Keratinocyte (primary cell): ENCODE measurements around the gene MLLT10. TPM values are rescaled to one million over a fixed set of nuclear protein-coding genes. Genes with fewer than 3 reads are reported as not detected.

Experiments
- DNase-seq: peaks from one replicate; pipeline ENCODE4 v3.0.0-alpha.2; 2011; ENCODE audit warnings: low read depth, missing footprints, low spot score
- FAIRE-seq: peaks from 2 replicates; lab custom pipeline; 2011; peaks lifted over from hg19 to GRCh38; lab: Jason Lieb, UNC
- H2AFZ ChIP-seq: 2 replicates; pipeline ENCODE4 v1.6.0; 2012; ENCODE audit warnings: low read length, control low read depth, inconsistent platforms; ENCODE audit not compliant: control insufficient read depth
- H3K27ac ChIP-seq: 2 replicates; pipeline ENCODE4 v1.5.1; 2011; ENCODE audit warnings: low read length; ENCODE audit not compliant: control insufficient read depth, insufficient read depth
- H3K27me3 ChIP-seq: 3 replicates; pipeline ENCODE4 v1.6.0; 2011; ENCODE audit warnings: low read length; ENCODE audit not compliant: control insufficient read depth, insufficient read depth; ENCODE audit errors: extremely low read depth
- H3K36me3 ChIP-seq, 2 experiments: 2 replicates in 1 of 2; 3 replicates in 1 of 2; pipeline ENCODE4 v1.5.1; 2011; ENCODE audit warnings: low read length in 2 of 2, mild to moderate bottlenecking in 1 of 2; ENCODE audit not compliant: control insufficient read depth in 2 of 2, insufficient read depth in 2 of 2; ENCODE audit errors: extremely low read depth in 1 of 2
- H3K4me1 ChIP-seq: 3 replicates; pipeline ENCODE4 v1.5.1; 2011; ENCODE audit warnings: low read length; ENCODE audit not compliant: control insufficient read depth, insufficient read depth; ENCODE audit errors: extremely low read depth
- H3K4me2 ChIP-seq: 3 replicates; pipeline ENCODE4 v1.6.0; 2011; ENCODE audit warnings: low read depth, low read length; ENCODE audit not compliant: control insufficient read depth, insufficient read depth; ENCODE audit errors: extremely low read depth
- H3K4me3 ChIP-seq, 3 experiments: fragments of 200-600 bp in 1 of 3; sonication (generic) in 1 of 3; 2 replicates in 2 of 3; 3 replicates in 1 of 3; pipeline ENCODE4 v1.5.1; 2011 to 2016; ENCODE audit warnings: low read length in 3 of 3, mild to moderate bottlenecking in 3 of 3, control low read depth in 2 of 3, inconsistent platforms in 1 of 3, low read depth in 1 of 3, mixed read lengths in 1 of 3, mixed run types in 1 of 3, moderate library complexity in 1 of 3; ENCODE audit not compliant: control insufficient read depth in 2 of 3, insufficient read depth in 2 of 3; ENCODE audit errors: extremely low read depth in 1 of 3
- H3K79me2 ChIP-seq: 2 replicates; pipeline ENCODE4 v1.6.0; 2012; ENCODE audit warnings: low read length; ENCODE audit not compliant: control insufficient read depth, insufficient read depth
- H3K9ac ChIP-seq: 3 replicates; pipeline ENCODE4 v1.6.0; 2011; ENCODE audit warnings: low read length; ENCODE audit not compliant: control insufficient read depth, insufficient read depth; ENCODE audit errors: extremely low read depth
- H3K9me1 ChIP-seq: 3 replicates; pipeline ENCODE4 v1.6.0; 2011; ENCODE audit warnings: low read length; ENCODE audit not compliant: control insufficient read depth, insufficient read depth; ENCODE audit errors: extremely low read depth
- H3K9me3 ChIP-seq: 2 replicates; pipeline ENCODE4 v1.5.1; 2012; ENCODE audit warnings: low read depth, low read length; ENCODE audit not compliant: control insufficient read depth
- H4K20me1 ChIP-seq: 3 replicates; pipeline ENCODE4 v1.6.0; 2011; ENCODE audit warnings: low read length; ENCODE audit not compliant: control insufficient read depth, insufficient read depth; ENCODE audit errors: extremely low read depth
- EZH2 ChIP-seq: IDR thresholded peaks from one replicate; pipeline ENCODE4 v1.6.1; 2012; ENCODE audit warnings: inconsistent platforms, mild to moderate bottlenecking, low read length, moderate library complexity
- dilution Hi-C: fragments of 300-500 bp; cut with MboI; formaldehyde crosslinking; loops from one replicate; pipeline ENCODE4 v1.7.0; 2020; ENCODE audit warnings: low sequenced_read_pairs; ENCODE audit not compliant: extremely low pct_ligation_motif_present
- polyA plus RNA-seq, 5 experiments: library from polyadenylated mRNA; depleted of rRNA in 3 of 5; stranded (reverse) in 3 of 5; stranded (forward) in 1 of 5; unstranded in 1 of 5; fragments of >200 nt; gene quantifications; 1 replicate in 1 of 5; 2 replicates in 3 of 5; 3 replicates in 1 of 5; pipeline versions ENCODE4 v1.2.1 to v1.2.3, GENCODE V29; 2011 to 2012; ENCODE audit warnings: missing spikeins in 2 of 5, low read depth in 1 of 5, low replicate concordance in 1 of 5
- TF ChIP-seq, protein P1 (sequence below), 3 experiments: IDR thresholded peaks in 1 of 3; conservative IDR thresholded peaks in 1 of 3; optimal IDR thresholded peaks in 1 of 3; 2 replicates in 2 of 3; 3 replicates in 1 of 3; pipeline versions ENCODE3 to v1.5.1; 2011; ENCODE audit warnings: low read length in 3 of 3, mild to moderate bottlenecking in 3 of 3, moderate library complexity in 2 of 3, control low read depth in 1 of 3, inconsistent platforms in 1 of 3; ENCODE audit not compliant: insufficient read depth in 2 of 3; ENCODE audit errors: extremely low read depth in 1 of 3

Gene MLLT10
- polyA plus RNA-seq, 1 donor (not counting 4 experiments of a cell fraction or from before 2014, with no cell fraction given), result 40.2 TPM

DNA sequence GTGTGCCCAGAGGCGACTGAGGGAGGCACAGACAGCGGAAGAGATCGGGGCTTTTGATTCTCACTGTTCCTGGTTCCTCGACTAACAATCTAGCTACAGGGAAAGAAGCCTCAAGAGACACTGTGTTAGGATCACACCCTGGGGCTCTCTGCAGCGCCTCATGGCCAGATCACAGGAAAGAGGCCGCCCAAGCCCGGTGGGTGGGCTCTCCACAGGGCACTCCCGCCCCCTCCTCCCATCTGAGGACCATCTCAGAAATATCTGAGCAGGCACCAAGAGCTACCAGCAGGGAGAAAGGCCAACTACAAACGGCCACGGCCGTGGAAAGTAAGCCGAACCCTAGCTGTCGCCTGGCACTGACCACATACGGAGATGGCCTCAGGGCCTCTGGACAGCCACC is 224.2 kb downstream of the MLLT10 start:
- FAIRE-seq, result no peak
- Histone ChIP-seq H3K27ac (no peak overlapping the region), H3K4me1 (no peaks in the 10 kb centered on the region), H3K9me1 (no peaks in the 10 kb centered on the region), H4K20me1 (no peaks in the 10 kb centered on the region), H3K27me3 (no peaks in the 10 kb centered on the region), H3K4me2 (no peak overlapping the region), H3K36me3 (peaks cover 0 to 4% of the 10 kb centered on the region in 2 experiments), H2AFZ (no peak overlapping the region), H3K79me2 (no peaks in the 10 kb centered on the region), H3K4me3 (no peak overlapping the region), H3K9ac (no peak overlapping the region), H3K9me3 (no peaks in the 10 kb centered on the region)
- dilution Hi-C loops, result no loop called here
- no peak for DNase-seq
- TF ChIP-seq, protein P1, sequence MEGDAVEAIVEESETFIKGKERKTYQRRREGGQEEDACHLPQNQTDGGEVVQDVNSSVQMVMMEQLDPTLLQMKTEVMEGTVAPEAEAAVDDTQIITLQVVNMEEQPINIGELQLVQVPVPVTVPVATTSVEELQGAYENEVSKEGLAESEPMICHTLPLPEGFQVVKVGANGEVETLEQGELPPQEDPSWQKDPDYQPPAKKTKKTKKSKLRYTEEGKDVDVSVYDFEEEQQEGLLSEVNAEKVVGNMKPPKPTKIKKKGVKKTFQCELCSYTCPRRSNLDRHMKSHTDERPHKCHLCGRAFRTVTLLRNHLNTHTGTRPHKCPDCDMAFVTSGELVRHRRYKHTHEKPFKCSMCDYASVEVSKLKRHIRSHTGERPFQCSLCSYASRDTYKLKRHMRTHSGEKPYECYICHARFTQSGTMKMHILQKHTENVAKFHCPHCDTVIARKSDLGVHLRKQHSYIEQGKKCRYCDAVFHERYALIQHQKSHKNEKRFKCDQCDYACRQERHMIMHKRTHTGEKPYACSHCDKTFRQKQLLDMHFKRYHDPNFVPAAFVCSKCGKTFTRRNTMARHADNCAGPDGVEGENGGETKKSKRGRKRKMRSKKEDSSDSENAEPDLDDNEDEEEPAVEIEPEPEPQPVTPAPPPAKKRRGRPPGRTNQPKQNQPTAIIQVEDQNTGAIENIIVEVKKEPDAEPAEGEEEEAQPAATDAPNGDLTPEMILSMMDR (optimal IDR thresholded peaks at IDR 0.05 in 1 of 3, IDR thresholded peaks at IDR 0.05 in 1 of 3, conservative IDR thresholded peaks at IDR 0.05 in 1 of 3; ENCODE audit: extremely low read depth in 1 of 3, insufficient read depth in 2 of 3, low read length in 3 of 3), result no peak
- TF ChIP-seq EZH2, result no peak

DNA sequence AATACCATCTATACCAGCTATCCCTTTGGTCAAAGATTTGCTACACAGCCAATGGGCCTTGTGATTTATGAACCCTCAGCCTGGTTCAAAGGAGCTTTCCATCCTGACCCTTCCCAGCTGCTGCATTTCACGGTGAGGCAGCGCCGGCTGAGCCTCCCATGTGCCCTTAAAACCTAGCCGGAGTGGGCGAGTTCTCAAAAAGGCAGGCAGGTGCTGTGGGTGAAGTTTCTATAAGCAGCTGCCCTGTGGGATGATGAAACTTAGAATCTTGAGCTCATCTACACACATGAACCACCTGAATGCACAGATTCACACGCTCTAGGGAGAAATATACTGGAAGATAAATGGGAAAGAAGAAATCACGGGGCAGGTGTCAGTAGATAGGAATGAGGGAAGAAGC is 224.7 kb downstream of the MLLT10 start:
- H3K36me3 ChIP-seq, result peaks cover 0 to 4% of the 10 kb centered on the region in 2 experiments
- no peak for FAIRE-seq
- no peak overlapping the region for H3K4me3 ChIP-seq
- TF ChIP-seq, protein P1 (optimal IDR thresholded peaks at IDR 0.05 in 1 of 3, IDR thresholded peaks at IDR 0.05 in 1 of 3, conservative IDR thresholded peaks at IDR 0.05 in 1 of 3; ENCODE audit: extremely low read depth in 1 of 3, insufficient read depth in 2 of 3, low read length in 3 of 3), result no peak
- H3K27ac ChIP-seq, result no peak overlapping the region
- no peaks in the 10 kb centered on the region for H3K9me3 ChIP-seq
- H3K9me1 ChIP-seq, result no peaks in the 10 kb centered on the region
- H4K20me1 ChIP-seq, result no peaks in the 10 kb centered on the region
- H3K4me1 ChIP-seq, result no peaks in the 10 kb centered on the region
- dilution Hi-C loops, result no loop called here
- H3K79me2 ChIP-seq, result no peaks in the 10 kb centered on the region
- H3K4me2 ChIP-seq, result no peak overlapping the region
- no peaks in the 10 kb centered on the region for H3K27me3 ChIP-seq
- H2AFZ ChIP-seq, result no peak overlapping the region
- no peak for DNase-seq
- no peak overlapping the region for H3K9ac ChIP-seq
